Nephron progenitor cell (in vitro differentiated cells): Measurements from ENCODE around the gene ATP5F1A.

Source experiments
- DNase-seq: peaks from one replicate; pipeline ENCODE4 v3.0.0; 2021
- H3K27ac Mint-ChIP-seq: 2 replicates; pipeline ENCODE4 v1.8.0; 2021; ENCODE audit warnings: mild to moderate bottlenecking, moderate library complexity, mixed read lengths
- H3K27me3 Mint-ChIP-seq: 2 replicates; pipeline ENCODE4 v1.8.0; 2021; ENCODE audit warnings: mild to moderate bottlenecking, low read depth, mixed read lengths; ENCODE audit not compliant: poor library complexity
- H3K36me3 Mint-ChIP-seq: 2 replicates; pipeline ENCODE4 v1.8.0; 2021; ENCODE audit warnings: low read depth, mixed read lengths
- H3K4me1 Mint-ChIP-seq: 2 replicates; pipeline ENCODE4 v1.8.0; 2021; ENCODE audit warnings: mixed read lengths
- H3K4me3 Mint-ChIP-seq: 2 replicates; pipeline ENCODE4 v1.8.0; 2021; ENCODE audit warnings: mild to moderate bottlenecking, moderate library complexity, mixed read lengths
- H3K9me3 Mint-ChIP-seq: 2 replicates; pipeline ENCODE4 v1.8.0; 2021; ENCODE audit warnings: mild to moderate bottlenecking, moderate library complexity, mixed read lengths
- TF ChIP-seq, protein P1 (sequence below): fragments of 200-600 bp; sonication (generic); IDR thresholded peaks from 2 replicates; pipeline ENCODE4 v1.5.0; 2021; ENCODE audit warnings: antibody characterized with exemption

Gene ATP5F1A

DNA sequence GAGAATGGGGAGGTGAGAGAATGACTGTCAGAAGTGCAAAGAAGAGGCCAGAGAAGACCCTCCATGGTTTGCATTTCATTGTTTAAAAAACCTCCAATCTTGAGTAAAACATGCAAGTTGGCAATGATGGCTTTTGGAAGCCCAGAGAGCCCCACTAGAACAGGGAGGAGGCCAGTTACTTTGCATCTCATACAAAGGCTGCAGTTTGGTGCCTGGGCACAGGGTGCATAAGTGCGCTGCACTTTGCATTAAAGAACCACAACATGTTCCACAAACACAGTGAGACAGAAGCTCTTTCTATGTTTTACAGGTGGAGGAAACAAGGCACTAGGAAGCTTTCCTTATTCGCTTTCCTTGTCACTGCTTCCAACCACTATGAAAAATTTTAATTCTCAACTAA lies 51.4 kb downstream of the ATP5F1A start:
- no peaks in the 10 kb centered on the region for H3K36me3 Mint-ChIP-seq
- no peak overlapping the region for H3K4me3 Mint-ChIP-seq
- H3K27me3 Mint-ChIP-seq = peaks cover 4% of the 10 kb centered on the region
- TF ChIP-seq, protein P1, sequence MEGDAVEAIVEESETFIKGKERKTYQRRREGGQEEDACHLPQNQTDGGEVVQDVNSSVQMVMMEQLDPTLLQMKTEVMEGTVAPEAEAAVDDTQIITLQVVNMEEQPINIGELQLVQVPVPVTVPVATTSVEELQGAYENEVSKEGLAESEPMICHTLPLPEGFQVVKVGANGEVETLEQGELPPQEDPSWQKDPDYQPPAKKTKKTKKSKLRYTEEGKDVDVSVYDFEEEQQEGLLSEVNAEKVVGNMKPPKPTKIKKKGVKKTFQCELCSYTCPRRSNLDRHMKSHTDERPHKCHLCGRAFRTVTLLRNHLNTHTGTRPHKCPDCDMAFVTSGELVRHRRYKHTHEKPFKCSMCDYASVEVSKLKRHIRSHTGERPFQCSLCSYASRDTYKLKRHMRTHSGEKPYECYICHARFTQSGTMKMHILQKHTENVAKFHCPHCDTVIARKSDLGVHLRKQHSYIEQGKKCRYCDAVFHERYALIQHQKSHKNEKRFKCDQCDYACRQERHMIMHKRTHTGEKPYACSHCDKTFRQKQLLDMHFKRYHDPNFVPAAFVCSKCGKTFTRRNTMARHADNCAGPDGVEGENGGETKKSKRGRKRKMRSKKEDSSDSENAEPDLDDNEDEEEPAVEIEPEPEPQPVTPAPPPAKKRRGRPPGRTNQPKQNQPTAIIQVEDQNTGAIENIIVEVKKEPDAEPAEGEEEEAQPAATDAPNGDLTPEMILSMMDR = no peak
- H3K4me1 Mint-ChIP-seq = peaks cover 3% of the 10 kb centered on the region
- DNase-seq = no peak
- H3K27ac Mint-ChIP-seq = no peak overlapping the region
- H3K9me3 Mint-ChIP-seq = peaks cover 8% of the 10 kb centered on the region

DNA sequence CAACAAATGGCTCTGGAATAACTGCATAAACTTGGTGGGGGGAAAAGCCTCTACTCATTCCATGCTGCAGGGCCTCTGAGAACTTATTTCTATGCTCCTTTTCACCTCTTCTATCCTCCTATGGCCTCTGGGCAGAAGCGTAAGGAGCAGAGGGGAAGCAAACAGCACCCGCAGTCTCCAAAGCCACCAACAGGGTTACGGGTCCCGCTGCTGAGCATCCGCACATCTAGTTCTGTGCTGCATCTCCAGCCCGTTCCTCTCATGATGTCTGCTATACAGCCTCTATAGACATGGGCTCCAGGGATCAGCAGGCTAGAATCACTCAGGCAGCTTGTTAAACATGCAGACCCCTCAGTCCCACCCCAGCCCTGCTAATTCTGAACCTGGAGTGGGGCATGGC lies 52.0 kb downstream of the ATP5F1A start:
- H3K36me3 Mint-ChIP-seq = no peaks in the 10 kb centered on the region
- H3K4me3 Mint-ChIP-seq = no peak overlapping the region
- TF ChIP-seq, protein P1 = no peak
- no peaks in the 10 kb centered on the region for H3K4me1 Mint-ChIP-seq
- peaks cover 4% of the 10 kb centered on the region for H3K27me3 Mint-ChIP-seq
- peaks cover 8% of the 10 kb centered on the region for H3K9me3 Mint-ChIP-seq
- DNase-seq = no peak
- H3K27ac Mint-ChIP-seq = no peak overlapping the region

DNA sequence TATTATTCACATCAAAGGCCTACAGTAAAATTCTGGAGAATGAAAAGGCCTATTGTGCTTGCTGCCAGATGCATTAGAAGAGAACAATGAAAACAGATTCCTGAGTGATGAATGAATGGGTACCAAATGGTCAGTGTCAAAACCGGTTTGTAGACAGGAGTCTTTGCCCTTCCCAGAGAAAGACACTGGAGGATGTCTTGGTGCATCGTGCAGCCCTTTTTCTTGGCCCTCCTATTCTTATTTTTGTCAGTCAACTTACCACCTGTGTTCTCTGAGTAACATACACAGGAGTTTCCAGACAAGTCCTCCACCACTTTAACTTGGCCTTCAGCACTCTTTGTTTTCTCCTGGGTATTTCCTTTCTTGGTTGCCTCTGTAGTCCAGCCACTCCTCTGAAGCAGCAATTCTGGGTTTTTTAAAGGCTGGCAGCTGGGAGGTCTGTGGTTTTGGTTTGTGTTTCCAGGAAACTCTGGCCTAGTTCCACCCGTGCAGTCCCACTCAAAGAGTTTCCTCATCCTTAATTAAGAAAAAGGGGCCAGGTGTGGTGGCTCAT lies 55.4 kb downstream of the ATP5F1A start:
- Mint-ChIP-seq H3K9me3 (peaks cover 8% of the 10 kb centered on the region), H3K4me1 (no peaks in the 10 kb centered on the region), H3K4me3 (no peak overlapping the region), H3K27me3 (peaks cover 4% of the 10 kb centered on the region), H3K27ac (no peak overlapping the region), H3K36me3 (peaks cover 8% of the 10 kb centered on the region)
- TF ChIP-seq, protein P1 = no peak
- no peak for DNase-seq

DNA sequence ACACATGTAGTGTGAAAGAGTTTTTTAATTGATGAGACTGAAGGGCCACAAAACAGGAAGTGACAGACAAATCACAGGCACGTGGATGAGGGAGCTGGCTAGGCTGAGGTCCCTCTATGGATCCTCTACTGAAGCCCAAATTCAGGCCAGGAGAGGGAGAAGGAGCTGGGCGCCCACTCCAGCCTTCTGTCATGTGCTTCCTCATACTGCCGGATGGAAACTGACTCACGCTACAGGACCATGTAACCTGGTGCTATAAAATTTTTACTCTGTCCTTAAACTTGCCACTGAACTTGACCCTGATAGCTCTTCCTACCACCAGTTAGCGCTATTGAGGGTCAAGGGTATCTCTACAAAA lies 57.4 kb downstream of the ATP5F1A start:
- Mint-ChIP-seq H3K4me3 (no peak overlapping the region), H3K4me1 (no peaks in the 10 kb centered on the region), H3K27me3 (no peaks in the 10 kb centered on the region), H3K36me3 (peaks cover 8% of the 10 kb centered on the region), H3K27ac (peak overlapping the region; percentile 15), H3K9me3 (peaks cover 8% of the 10 kb centered on the region)
- no peak for DNase-seq
- TF ChIP-seq, protein P1 = no peak

DNA sequence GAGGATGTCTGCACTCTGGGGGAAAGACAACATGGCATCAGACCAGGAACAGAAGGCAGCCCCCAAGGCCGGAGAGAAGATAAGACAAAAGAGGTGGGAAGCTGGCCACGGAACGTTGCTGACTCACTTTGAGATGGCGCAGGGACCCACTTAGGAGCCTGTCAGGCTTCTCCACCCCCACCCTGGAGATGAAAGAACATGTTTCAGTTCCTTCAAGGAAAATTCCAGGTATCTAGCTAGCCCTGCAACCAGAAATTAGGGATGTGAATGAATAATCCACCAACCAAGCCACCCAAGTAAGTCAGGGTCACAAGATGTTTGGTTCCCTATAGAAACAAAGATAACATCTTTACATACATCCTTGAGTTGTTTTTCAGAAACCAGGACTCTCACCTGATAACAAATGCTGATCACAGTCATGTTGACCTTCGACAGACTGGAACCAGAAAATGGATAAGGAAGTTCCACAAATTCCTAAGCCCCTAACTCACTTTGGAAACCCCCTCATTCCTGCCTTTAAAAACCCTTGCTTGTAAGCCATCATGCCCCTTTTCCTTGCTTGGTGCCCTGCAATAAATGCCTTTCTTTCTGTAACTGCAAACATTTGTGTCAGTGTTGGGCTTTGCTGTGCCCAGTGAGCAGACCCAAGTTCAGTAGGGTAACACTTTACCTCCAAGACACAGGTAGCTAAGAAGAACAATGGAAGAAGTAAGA lies 57.9 kb downstream of the ATP5F1A start:
- Mint-ChIP-seq H3K4me1 (no peaks in the 10 kb centered on the region), H3K9me3 (peaks cover 8% of the 10 kb centered on the region), H3K27me3 (no peaks in the 10 kb centered on the region), H3K4me3 (no peak overlapping the region), H3K27ac (no peak overlapping the region), H3K36me3 (peaks cover 8% of the 10 kb centered on the region)
- TF ChIP-seq, protein P1 = no peak
- no peak for DNase-seq
